Measurements from ENCODE around the gene FHOD3.

Gene FHOD3

GRCh38 chr18:36415171-36415570, 117.7 kb downstream of the FHOD3 start:
- DNase-seq, result no peak

- no peak for DNase-seq
Measured at GRCh38 chr18:36415625-36416024, 118.1 kb downstream of the FHOD3 start.

GRCh38 chr18:36419188-36419899, 121.8 kb downstream of the FHOD3 start:
- no peak for DNase-seq

- DNase-seq, result no peak
Measured at GRCh38 chr18:36419900-36420531, 122.5 kb downstream of the FHOD3 start.

GRCh38 chr18:36420826-36421225, 123.3 kb downstream of the FHOD3 start:
- no peak for DNase-seq

GRCh38 chr18:36424741-36425142, 127.2 kb downstream of the FHOD3 start:
- no peak for DNase-seq

GRCh38 chr18:36427369-36427768, 129.9 kb downstream of the FHOD3 start:
- DNase-seq, result no peak

DNA sequence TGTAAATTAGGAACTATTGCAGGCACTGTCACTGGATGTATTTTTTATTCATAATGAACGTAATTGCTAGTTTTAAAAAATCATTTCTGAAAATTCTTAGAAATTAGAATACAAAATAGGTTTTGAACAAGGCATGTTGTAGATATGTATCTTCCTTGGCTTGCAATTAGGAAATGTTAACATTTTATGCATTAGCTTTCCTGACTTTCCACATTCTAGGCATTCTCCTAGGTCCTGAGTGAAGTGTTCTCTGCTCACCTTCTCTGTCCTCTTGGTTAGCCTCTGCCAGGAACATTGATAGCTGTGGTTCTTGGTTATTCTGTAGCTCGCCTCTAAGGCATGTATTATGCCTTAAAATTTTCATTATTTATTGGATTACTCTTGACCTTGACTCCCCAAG, 130.3 kb downstream of the FHOD3 start:
- DNase-seq, result no peak

GRCh38 chr18:36428431-36429029, 131.0 kb downstream of the FHOD3 start:
- DNase-seq, result no peak

GRCh38 chr18:36432880-36433555, 135.5 kb downstream of the FHOD3 start:
- no peak for DNase-seq

DNA sequence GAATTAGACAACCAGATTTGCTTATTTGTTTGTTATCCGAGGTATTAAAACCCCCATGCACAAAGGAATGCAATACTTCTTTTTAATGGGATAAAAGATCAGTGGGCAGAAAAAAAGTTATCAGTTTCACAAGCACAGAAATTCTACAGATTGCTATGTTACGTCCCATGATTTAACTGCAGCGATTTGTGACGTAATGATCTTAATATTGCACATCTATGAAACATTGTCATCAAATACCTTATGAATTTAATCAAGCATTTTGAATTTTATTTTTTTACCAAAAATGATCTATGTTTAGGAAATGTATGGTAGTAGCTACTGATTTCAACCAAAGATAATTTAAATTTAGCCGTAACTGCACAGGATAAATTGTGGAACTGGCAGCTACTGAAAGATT, 138.9 kb downstream of the FHOD3 start:
- no peak for DNase-seq

- no peak for DNase-seq
Measured at GRCh38 chr18:36440614-36441013, 143.1 kb downstream of the FHOD3 start.

DNA sequence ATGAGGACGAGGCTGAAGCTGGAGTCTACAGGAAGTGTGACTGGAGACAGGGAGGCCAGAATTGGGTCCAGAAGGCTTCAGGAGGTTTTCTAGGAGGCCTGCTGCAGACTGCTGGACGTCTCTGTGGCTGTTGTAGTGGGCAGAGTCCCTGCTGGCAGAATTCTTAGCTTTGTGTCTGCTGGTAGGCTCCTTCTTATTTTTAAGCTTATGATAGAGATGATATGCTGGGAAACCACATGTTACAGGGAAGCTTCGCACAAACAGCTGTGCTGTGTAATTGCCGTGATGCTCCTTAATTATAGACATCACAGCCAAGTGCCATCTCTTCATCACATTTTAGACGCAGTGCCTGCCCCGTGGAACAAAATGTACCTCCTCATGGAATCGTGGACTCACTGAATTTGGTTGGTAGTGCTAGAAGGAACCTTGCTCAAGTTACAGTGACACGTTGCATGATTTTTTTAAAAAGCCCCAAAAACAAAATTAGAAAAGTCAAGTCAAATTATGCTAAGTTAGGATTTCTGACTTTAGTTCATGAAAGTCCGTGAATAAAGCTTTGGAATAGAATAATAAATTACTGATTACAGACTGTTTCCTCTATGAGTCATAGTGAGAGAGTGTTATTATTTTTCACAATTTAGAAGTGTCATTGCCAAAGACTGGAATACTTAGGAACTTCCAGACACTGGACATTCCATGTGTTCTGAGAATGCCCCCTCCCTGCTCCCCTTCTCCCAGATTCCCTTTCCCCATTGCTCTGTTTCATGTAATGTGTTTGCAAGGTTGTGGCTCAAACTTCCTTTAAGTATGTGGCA, 144.1 kb downstream of the FHOD3 start:
- peak; percentile 81 for DNase-seq

DNA sequence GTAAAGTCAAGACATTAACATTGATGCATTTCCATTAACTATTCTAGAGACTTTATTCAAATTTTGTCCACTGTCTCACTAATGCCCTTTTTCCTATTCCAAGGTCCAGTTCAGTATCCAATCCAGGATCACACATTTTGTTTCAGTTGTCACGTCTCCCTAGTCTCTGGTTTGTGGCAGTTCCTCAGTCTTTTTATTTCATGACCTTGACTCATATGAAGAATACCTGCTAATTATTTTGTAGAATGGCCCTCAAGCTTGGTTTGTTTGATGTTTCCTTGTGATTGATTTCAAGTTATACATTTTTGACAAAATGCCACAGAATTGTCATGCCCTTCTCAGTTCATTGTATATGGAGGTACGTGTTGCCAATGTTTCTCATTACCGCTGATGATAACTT, 145.2 kb downstream of the FHOD3 start:
- no peak for DNase-seq

- peak; percentile 59 for DNase-seq
Measured at GRCh38 chr18:36446059-36446458, 148.5 kb downstream of the FHOD3 start.

DNA sequence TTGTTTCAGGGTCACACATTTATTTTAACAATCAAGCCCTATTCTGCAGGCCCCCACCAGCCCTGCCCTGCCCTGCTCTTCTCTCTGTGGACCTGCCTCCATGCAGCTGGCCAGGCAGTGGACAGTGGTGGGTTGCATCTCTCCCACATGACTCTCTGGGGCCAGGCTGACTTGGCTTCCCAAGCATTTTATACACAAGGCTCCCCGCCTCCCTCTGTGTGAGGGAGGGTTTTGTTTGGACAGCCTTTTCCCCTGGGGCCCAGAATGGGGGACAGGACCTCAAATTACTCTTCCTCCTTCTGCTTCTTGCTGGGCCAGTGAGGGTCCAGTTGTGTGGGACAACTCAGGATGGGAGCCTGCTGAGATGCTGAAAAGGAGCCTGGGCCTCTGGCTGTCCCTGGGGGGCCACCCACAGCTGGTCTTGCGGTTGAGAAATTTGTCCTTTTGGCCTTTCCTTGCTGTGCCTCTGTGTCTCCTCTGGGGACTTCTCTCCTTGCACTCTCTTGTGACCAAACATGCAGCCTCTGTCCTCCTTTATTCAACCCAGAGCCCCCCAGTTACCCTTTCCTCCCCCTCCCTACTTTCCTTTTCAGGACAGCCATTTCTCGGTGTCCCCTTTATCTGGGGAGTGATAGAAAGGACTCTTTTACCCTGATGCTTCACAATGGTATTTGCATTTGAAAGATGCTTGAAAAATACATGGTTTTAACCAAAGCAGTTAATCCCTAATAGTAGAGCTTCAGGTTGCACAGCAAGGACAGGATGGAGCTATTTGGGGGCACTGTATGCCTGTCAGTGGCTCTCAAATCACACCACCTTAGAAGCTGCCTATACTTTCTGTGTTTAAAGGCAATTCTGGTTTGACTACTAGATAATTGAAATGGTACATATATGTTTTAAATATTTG, 151.1 kb downstream of the FHOD3 start:
- DNase-seq, result no peak

DNA sequence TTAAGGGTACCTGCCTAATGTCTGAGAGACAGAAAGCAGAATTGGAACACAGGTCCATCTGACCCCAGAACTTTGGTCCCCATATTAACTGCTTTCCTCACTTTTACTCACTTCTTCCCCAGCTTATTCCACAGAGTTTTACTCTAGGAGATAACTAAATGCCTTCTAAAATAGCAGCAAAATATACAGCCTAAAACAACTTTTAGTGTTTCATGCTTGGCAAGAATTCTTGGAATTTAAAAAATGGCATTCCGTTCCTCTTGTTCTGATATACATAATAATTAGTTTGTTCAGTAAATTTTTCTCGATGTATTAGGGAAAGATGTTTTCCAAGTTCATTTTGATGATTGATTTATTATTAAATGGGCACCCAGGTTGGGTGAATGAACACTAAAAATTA, 151.9 kb downstream of the FHOD3 start:
- no peak for DNase-seq

DNA sequence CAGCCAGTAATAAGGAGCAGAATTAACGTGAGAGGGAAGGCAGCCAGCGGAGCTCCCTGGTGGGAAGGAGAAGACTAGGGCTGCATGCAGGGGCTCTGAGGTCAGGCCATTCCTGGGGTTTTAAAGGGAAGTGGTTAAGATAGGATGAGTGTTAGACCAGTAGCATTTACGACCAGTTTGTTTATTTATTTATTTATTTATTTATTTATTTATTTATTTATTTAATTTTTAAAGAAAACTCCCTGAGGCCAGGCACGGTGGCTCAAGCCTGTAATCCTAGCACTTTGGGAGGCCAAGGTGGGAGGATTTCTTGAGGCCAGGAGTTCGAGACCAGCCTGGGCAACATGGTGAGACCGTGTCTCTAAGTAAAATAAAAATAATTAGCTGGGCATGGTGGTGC, 152.8 kb downstream of the FHOD3 start:
- no peak for DNase-seq

DNA sequence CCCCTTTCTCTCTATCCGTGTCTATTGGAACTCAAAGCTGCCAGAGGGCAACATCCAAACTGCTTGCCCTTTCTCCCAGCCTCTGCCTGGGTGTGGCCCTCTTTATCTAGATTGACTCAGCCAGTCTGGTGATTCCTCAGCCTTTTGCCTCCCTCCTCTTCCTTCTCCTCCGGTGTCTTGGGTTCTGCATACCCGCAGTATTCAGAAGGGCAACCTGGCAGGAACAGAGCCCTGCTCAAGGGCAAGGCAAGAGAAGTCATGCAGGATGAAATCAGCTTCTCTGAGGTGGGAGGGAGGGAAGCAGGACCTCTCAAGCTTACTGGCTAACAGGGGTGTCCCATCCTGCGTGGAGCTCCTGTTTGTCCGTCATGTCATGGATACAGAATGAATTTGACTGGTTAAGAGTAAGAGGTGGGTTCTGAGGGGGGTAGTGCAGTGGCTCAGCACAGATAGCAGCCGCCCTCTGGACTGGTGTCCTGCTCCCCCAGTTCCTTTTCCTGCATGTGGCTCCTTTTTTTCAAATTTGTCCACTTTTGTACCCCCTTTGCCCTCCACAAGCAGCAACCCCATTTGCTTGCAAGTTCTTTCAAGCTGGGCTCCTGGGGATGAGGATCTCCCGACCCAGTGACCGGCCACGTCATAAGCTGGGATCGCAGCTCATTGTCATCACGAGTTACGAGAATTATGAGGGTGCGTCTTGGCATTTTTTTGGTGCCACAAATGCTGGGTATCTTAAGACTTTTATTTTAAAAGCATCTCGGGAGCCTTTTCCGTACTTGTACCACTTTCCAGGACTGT, 154.1 kb downstream of the FHOD3 start:
- DNase-seq, result no peak

GRCh38 chr18:36454245-36454644, 156.7 kb downstream of the FHOD3 start:
- DNase-seq, result no peak

- peak; percentile 20 for DNase-seq
Measured at GRCh38 chr18:36454848-36455458, 157.4 kb downstream of the FHOD3 start.

All from NCI-H2227 treated with DMSO at 0.1 percent for 48 hours (cell line).